Vagina (tissue), 2 donors: Measurements from ENCODE around the gene CHST9. TPM values are rescaled to one million over a fixed set of nuclear protein-coding genes. Genes with fewer than 3 reads are reported as not detected.
"Not testable (repeated sequence)": the region's sequence is repeated elsewhere in the genome, so short reads cannot be mapped to it uniquely, and the experiment has no call there.

Experiments
- DNase-seq, 2 donors: peaks; one replicate each; pipeline ENCODE4 v3.0.0-alpha.2; 2017; ENCODE audit errors: extremely low spot score in 2 of 2
- H3K27ac ChIP-seq: fragments of 200-600 bp; sonication (generic); one replicate; pipeline ENCODE4 v1.5.1; 2019
- H3K27me3 ChIP-seq: fragments of 200-600 bp; sonication (generic); one replicate; pipeline ENCODE4 v1.5.1; 2019
- H3K36me3 ChIP-seq, 2 donors: fragments of 200-600 bp; sonication (generic); one replicate each; pipeline ENCODE4 v1.5.1; 2017 to 2019
- H3K4me1 ChIP-seq: fragments of 200-600 bp; sonication (generic); one replicate; pipeline ENCODE4 v1.5.1; 2019
- H3K4me3 ChIP-seq, 2 donors: fragments of 200-600 bp; sonication (generic); 1 replicate in 1 of 2; 2 replicates in 1 of 2; pipeline ENCODE4 v1.5.1; 2016 to 2019
- H3K9me3 ChIP-seq: fragments of 200-600 bp; sonication (generic); one replicate; pipeline ENCODE4 v1.5.1; 2019
- POLR2A ChIP-seq, 2 donors: fragments of 450-650 bp; IDR thresholded peaks; one replicate each; pipeline ENCODE4 v1.6.1; 2017; ENCODE audit warnings: antibody characterized with exemption in 2 of 2, mild to moderate bottlenecking in 2 of 2, moderate library complexity in 2 of 2
- POLR2AphosphoS5 ChIP-seq, 2 donors: sonication (generic); formaldehyde crosslinking; IDR thresholded peaks; one replicate each; pipeline ENCODE4 v1.9.0; 2017; ENCODE audit warnings: antibody characterized with exemption in 2 of 2, mild to moderate bottlenecking in 2 of 2, low read depth in 1 of 2; ENCODE audit not compliant: insufficient read depth in 1 of 2
- intact Hi-C: fragments of 100-400 bp; cut with DNase I; formaldehyde crosslinking; loops from one replicate; pipeline ENCODE4 v1.15.1; 2023
- total RNA-seq: library from RNA; depleted of rRNA; stranded (reverse); fragments of >200 nt; gene quantifications from one replicate; pipeline ENCODE4 v1.2.3, GENCODE V29; 2016
- TF ChIP-seq, protein P1 (sequence below), 3 experiments: fragments of 450-650 bp in 2 of 3; fragments of 200-600 bp in 1 of 3; sonication (generic) in 1 of 3; IDR thresholded peaks; one replicate each; pipeline ENCODE4 v1.5.1; 2017 to 2019; ENCODE audit warnings: antibody characterized with exemption in 3 of 3, mild to moderate bottlenecking in 2 of 3, moderate library complexity in 2 of 3

The CHST9 gene
- total RNA-seq, 1 donor from 2014 or later: 0.74 TPM

DNA sequence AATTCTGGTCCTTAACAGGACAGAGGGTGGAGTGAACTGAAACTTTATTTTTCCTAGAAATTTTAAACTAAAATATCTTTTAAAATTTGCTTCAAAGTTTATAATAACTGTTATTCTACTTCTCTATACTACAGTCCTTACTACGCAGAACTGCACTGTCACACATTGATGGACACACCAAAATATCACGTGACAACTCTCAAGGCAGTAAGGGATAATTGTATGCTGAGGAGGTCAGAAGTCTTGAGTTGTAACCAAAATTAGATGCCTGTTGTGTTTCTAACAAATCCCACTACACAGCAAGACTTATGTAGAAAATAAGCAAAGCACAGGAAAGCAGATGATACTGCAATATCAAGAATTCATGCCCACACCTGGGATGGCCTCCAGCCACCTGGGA, 76.3 kb downstream of the CHST9 start:
- H3K4me3 ChIP-seq: no peak overlapping the region
- TF ChIP-seq, protein P1, sequence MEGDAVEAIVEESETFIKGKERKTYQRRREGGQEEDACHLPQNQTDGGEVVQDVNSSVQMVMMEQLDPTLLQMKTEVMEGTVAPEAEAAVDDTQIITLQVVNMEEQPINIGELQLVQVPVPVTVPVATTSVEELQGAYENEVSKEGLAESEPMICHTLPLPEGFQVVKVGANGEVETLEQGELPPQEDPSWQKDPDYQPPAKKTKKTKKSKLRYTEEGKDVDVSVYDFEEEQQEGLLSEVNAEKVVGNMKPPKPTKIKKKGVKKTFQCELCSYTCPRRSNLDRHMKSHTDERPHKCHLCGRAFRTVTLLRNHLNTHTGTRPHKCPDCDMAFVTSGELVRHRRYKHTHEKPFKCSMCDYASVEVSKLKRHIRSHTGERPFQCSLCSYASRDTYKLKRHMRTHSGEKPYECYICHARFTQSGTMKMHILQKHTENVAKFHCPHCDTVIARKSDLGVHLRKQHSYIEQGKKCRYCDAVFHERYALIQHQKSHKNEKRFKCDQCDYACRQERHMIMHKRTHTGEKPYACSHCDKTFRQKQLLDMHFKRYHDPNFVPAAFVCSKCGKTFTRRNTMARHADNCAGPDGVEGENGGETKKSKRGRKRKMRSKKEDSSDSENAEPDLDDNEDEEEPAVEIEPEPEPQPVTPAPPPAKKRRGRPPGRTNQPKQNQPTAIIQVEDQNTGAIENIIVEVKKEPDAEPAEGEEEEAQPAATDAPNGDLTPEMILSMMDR (IDR thresholded peaks at IDR 0.05): no peak
- TF ChIP-seq POLR2AphosphoS5 (IDR thresholded peaks at IDR 0.05; ENCODE audit: insufficient read depth in 1 of 2, low read depth in 1 of 2) (no peak), POLR2A (IDR thresholded peaks at IDR 0.05) (no peak)
- no peak for DNase-seq
- intact Hi-C loops: no loop called here
- H3K27ac ChIP-seq: no peak overlapping the region
- no peaks in the 10 kb centered on the region for H3K36me3 ChIP-seq
- no peaks in the 10 kb centered on the region for H3K9me3 ChIP-seq
- no peaks in the 10 kb centered on the region for H3K27me3 ChIP-seq
- no peaks in the 10 kb centered on the region for H3K4me1 ChIP-seq

- no peaks in the 10 kb centered on the region for H3K9me3 ChIP-seq
- TF ChIP-seq POLR2A (IDR thresholded peaks at IDR 0.05) (no peak), POLR2AphosphoS5 (IDR thresholded peaks at IDR 0.05; ENCODE audit: insufficient read depth in 1 of 2, low read depth in 1 of 2) (no peak)
- TF ChIP-seq, protein P1 (IDR thresholded peaks at IDR 0.05): no peak
- no peaks in the 10 kb centered on the region for H3K4me1 ChIP-seq
- H3K4me3 ChIP-seq: no peak overlapping the region
- DNase-seq: no peak
- no peak overlapping the region for H3K27ac ChIP-seq
- no peaks in the 10 kb centered on the region for H3K27me3 ChIP-seq
- H3K36me3 ChIP-seq: no peaks in the 10 kb centered on the region
- intact Hi-C loops: no loop called here
These were observed 80.4 kb downstream of the CHST9 start for GRCh38 chr18:27104743-27105142.

- Histone ChIP-seq H3K4me1 (no peaks in the 10 kb centered on the region), H3K9me3 (no peaks in the 10 kb centered on the region), H3K27ac (no peak overlapping the region), H3K4me3 (no peak overlapping the region), H3K27me3 (no peaks in the 10 kb centered on the region), H3K36me3 (no peaks in the 10 kb centered on the region)
- no peak for DNase-seq
- no peak for TF ChIP-seq POLR2AphosphoS5 (IDR thresholded peaks at IDR 0.05; ENCODE audit: insufficient read depth in 1 of 2, low read depth in 1 of 2)
- TF ChIP-seq, protein P1 (IDR thresholded peaks at IDR 0.05): no peak
- TF ChIP-seq POLR2A (IDR thresholded peaks at IDR 0.05): no peak
- intact Hi-C loops: no loop called here
These were observed 90.5 kb downstream of the CHST9 start for GRCh38 chr18:27094621-27095020.

DNA sequence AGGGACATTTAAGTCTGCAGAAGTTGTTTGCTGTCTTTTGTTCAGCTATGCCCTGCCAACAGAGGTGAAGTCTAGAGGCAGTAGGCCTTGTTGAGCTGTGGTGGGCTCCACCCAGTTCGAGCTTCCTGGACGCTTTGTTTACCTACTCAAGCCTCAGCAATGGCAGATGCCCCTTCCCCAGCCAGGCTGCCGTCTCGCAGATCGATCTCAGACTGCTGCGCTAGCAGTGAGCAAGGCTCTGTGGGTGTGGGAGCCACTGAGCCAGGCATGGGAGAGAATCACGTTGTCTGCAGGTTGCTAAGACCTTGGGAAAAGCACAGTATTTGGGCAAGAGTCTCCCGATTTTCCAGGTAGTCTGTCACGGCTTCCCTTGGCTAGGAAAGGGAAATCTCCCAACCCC, 91.8 kb downstream of the CHST9 start:
- H3K9me3 ChIP-seq, intact Hi-C loops, H3K27me3 ChIP-seq, H3K4me1 ChIP-seq, DNase-seq, H3K36me3 ChIP-seq, H3K4me3 ChIP-seq, H3K27ac ChIP-seq: not testable (repeated sequence)

DNA sequence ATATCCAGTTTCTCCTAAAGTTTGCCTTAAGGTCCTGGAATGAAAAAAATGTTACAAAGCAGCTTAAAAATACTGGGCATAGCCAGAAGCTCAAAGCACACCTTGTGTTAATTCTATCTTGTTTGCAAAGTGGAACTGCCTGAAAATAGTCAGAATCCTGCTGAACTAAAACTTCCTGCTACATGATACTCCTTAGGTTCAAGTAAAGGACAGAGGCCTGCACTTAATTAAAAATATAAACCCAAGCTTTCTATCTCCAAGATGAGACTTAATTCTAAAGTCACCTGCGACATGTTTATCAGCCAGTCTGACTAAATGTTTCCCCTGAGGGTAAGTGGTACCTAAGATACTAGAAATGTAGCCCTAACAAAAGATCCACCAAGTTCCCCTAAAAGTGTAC, 103.4 kb downstream of the CHST9 start:
- Histone ChIP-seq H3K27me3 (no peaks in the 10 kb centered on the region), H3K4me1 (no peaks in the 10 kb centered on the region), H3K36me3 (no peaks in the 10 kb centered on the region), H3K4me3 (no peak overlapping the region), H3K27ac (no peak overlapping the region), H3K9me3 (no peaks in the 10 kb centered on the region)
- no peak for TF ChIP-seq POLR2AphosphoS5 (IDR thresholded peaks at IDR 0.05; ENCODE audit: insufficient read depth in 1 of 2, low read depth in 1 of 2)
- TF ChIP-seq, protein P1 (IDR thresholded peaks at IDR 0.05): no peak
- intact Hi-C loops: loop anchor here (1.0 kb wide), 1 partner anchor 22 kb away; no protein-coding TSS in a partner anchor
- no peak for DNase-seq

- intact Hi-C loops: no loop called here
- TF ChIP-seq POLR2A (IDR thresholded peaks at IDR 0.05) (no peak), POLR2AphosphoS5 (IDR thresholded peaks at IDR 0.05; ENCODE audit: insufficient read depth in 1 of 2, low read depth in 1 of 2) (no peak)
- TF ChIP-seq, protein P1 (IDR thresholded peaks at IDR 0.05): no peak
- Histone ChIP-seq H3K36me3 (no peaks in the 10 kb centered on the region), H3K27ac (no peak overlapping the region), H3K4me1 (no peaks in the 10 kb centered on the region), H3K4me3 (no peak overlapping the region), H3K27me3 (no peaks in the 10 kb centered on the region), H3K9me3 (no peaks in the 10 kb centered on the region)
- DNase-seq: no peak
These were observed 109.3 kb downstream of the CHST9 start for GRCh38 chr18:27075828-27076227.
